Activated CD8-positive, alpha-beta memory T cell treated with anti-CD3 and anti-CD28 coated beads, Interleukin-2, amount 10 ng/mL, durations not matched to agents 7 days and 5 days (primary cell): ENCODE results near the gene POP4. TPM values are rescaled to one million over a fixed set of nuclear protein-coding genes. Genes with fewer than 3 reads are reported as not detected.

Experiments
- ATAC-seq: fragments of 150-1000 bp; cut with Tn5 transposase; one replicate; pipeline ENCODE4 v1.10.0; 2021; ENCODE audit warnings: moderate library complexity
- CTCF ChIA-PET: fragments of 350-600 bp; sonication (Branson Sonifier 250); formaldehyde crosslinking; loops from one replicate; lab custom pipeline; 2021; ENCODE audit warnings: antibody characterized with exemption; lab: Charles Lee
- DNase-seq: peaks from one replicate; pipeline ENCODE4 v3.0.0-alpha.2; 2020
- H3K27ac Mint-ChIP-seq: one replicate; pipeline ENCODE4 v1.8.0; 2021; ENCODE audit warnings: mild to moderate bottlenecking, mixed read lengths
- H3K27me3 Mint-ChIP-seq: one replicate; pipeline ENCODE4 v1.8.0; 2021; ENCODE audit warnings: mixed read lengths
- H3K36me3 Mint-ChIP-seq: one replicate; pipeline ENCODE4 v1.8.0; 2021; ENCODE audit warnings: mild to moderate bottlenecking, mixed read lengths
- H3K4me1 Mint-ChIP-seq: one replicate; pipeline ENCODE4 v1.8.0; 2021; ENCODE audit warnings: mixed read lengths
- H3K4me3 Mint-ChIP-seq: one replicate; pipeline ENCODE4 v1.8.0; 2021; ENCODE audit warnings: mild to moderate bottlenecking, moderate library complexity, mixed read lengths
- H3K9me3 Mint-ChIP-seq: one replicate; pipeline ENCODE4 v1.8.0; 2022; ENCODE audit warnings: low read depth, mixed read lengths
- total RNA-seq, 2 experiments: library from RNA; stranded (reverse); gene quantifications; one replicate each; pipeline ENCODE4 v1.2.3, GENCODE V29; 2021

POP4 gene
- total RNA-seq, 2 experiments from 2014 or later, result 96.6 to 106 TPM

GRCh38 chr19:29634002-29634401 is 27.9 kb downstream of the POP4 start:
- no peaks in the 10 kb centered on the region for H3K4me1 Mint-ChIP-seq
- DNase-seq (no peak), ATAC-seq (no peak)
- H3K27me3 Mint-ChIP-seq, result peaks cover 5% of the 10 kb centered on the region
- H3K36me3 Mint-ChIP-seq, result no peaks in the 10 kb centered on the region
- H3K4me3 Mint-ChIP-seq, result no peak overlapping the region
- H3K9me3 Mint-ChIP-seq, result no peaks in the 10 kb centered on the region
- CTCF ChIA-PET, result interaction anchor here (0.9 to 3.0 kb wide), 5 partner anchors 10 to 60 kb away, joined by 3 to 10 read pairs (median 4); partner anchors contain the start of gene PLEKHF1
- no peak overlapping the region for H3K27ac Mint-ChIP-seq

GRCh38 chr19:29634423-29635130 is 28.5 kb downstream of the POP4 start:
- Mint-ChIP-seq H3K4me3 (no peak overlapping the region), H3K4me1 (no peaks in the 10 kb centered on the region), H3K27me3 (peaks cover 6% of the 10 kb centered on the region), H3K9me3 (no peaks in the 10 kb centered on the region), H3K36me3 (no peaks in the 10 kb centered on the region), H3K27ac (no peak overlapping the region)
- CTCF ChIA-PET, result interaction anchor here (1.3 to 3.0 kb wide), 4 partner anchors 10 to 60 kb away, joined by 3 to 10 read pairs (median 4); no protein-coding TSS in a partner anchor
- ATAC-seq, result no peak
- DNase-seq, result no peak

GRCh38 chr19:29635963-29636362 is 29.9 kb downstream of the POP4 start:
- H3K27ac Mint-ChIP-seq, result no peak overlapping the region
- H3K27me3 Mint-ChIP-seq, result peaks cover 7% of the 10 kb centered on the region
- CTCF ChIA-PET, result interaction anchor here (1.7 to 3.0 kb wide), 2 partner anchors 12 to 31 kb away, joined by 4 to 10 read pairs; no protein-coding TSS in a partner anchor
- no peaks in the 10 kb centered on the region for H3K4me1 Mint-ChIP-seq
- no peak overlapping the region for H3K4me3 Mint-ChIP-seq
- H3K9me3 Mint-ChIP-seq, result no peaks in the 10 kb centered on the region
- DNase-seq (no peak), ATAC-seq (no peak)
- H3K36me3 Mint-ChIP-seq, result no peaks in the 10 kb centered on the region

- Mint-ChIP-seq H3K4me3 (no peak overlapping the region), H3K9me3 (no peaks in the 10 kb centered on the region), H3K4me1 (no peaks in the 10 kb centered on the region), H3K27me3 (peaks cover 11% of the 10 kb centered on the region), H3K27ac (no peak overlapping the region), H3K36me3 (no peaks in the 10 kb centered on the region)
- no peak for DNase-seq
- CTCF ChIA-PET, result interaction anchor here (0.9 to 3.0 kb wide), 2 partner anchors 12 to 54 kb away, joined by 3 to 10 read pairs; no protein-coding TSS in a partner anchor
- no peak for ATAC-seq
Observed at GRCh38 chr19:29636553-29637360, 30.7 kb downstream of the POP4 start.

GRCh38 chr19:29639086-29639485 is 33.0 kb downstream of the POP4 start:
- Mint-ChIP-seq H3K4me3 (no peak overlapping the region), H3K36me3 (no peaks in the 10 kb centered on the region), H3K27ac (no peak overlapping the region), H3K4me1 (no peaks in the 10 kb centered on the region), H3K9me3 (no peaks in the 10 kb centered on the region), H3K27me3 (peaks cover 22% of the 10 kb centered on the region)
- ATAC-seq (no peak), DNase-seq (no peak)
- CTCF ChIA-PET, result interaction anchor here (2.4 kb wide), 1 partner anchor 15 kb away, joined by 7 read pairs; no protein-coding TSS in a partner anchor

- peaks cover 1% of the 10 kb centered on the region for H3K4me1 Mint-ChIP-seq
- H3K9me3 Mint-ChIP-seq, result no peaks in the 10 kb centered on the region
- no peak overlapping the region for H3K27ac Mint-ChIP-seq
- peaks cover 22% of the 10 kb centered on the region for H3K27me3 Mint-ChIP-seq
- ATAC-seq, result no peak
- CTCF ChIA-PET, result no interaction called here
- no peak for DNase-seq
- H3K4me3 Mint-ChIP-seq, result no peak overlapping the region
- no peaks in the 10 kb centered on the region for H3K36me3 Mint-ChIP-seq
Observed at GRCh38 chr19:29640231-29640630, 34.1 kb downstream of the POP4 start.

- no peak overlapping the region for H3K27ac Mint-ChIP-seq
- no peak overlapping the region for H3K4me3 Mint-ChIP-seq
- CTCF ChIA-PET, result interaction anchor here (1.5 kb wide), 1 partner anchor 24 kb away, joined by 6 read pairs; the partner anchor contains the start of gene PLEKHF1
- H3K36me3 Mint-ChIP-seq, result no peaks in the 10 kb centered on the region
- peaks cover 22% of the 10 kb centered on the region for H3K27me3 Mint-ChIP-seq
- peaks cover 13% of the 10 kb centered on the region for H3K4me1 Mint-ChIP-seq
- ATAC-seq (no peak), DNase-seq (no peak)
- no peaks in the 10 kb centered on the region for H3K9me3 Mint-ChIP-seq
Observed at GRCh38 chr19:29641597-29641996, 35.5 kb downstream of the POP4 start.

- H3K4me1 Mint-ChIP-seq, result peaks cover 13% of the 10 kb centered on the region
- H3K36me3 Mint-ChIP-seq, result no peaks in the 10 kb centered on the region
- peaks cover 22% of the 10 kb centered on the region for H3K27me3 Mint-ChIP-seq
- no peak overlapping the region for H3K27ac Mint-ChIP-seq
- DNase-seq (no peak), ATAC-seq (no peak)
- no peaks in the 10 kb centered on the region for H3K9me3 Mint-ChIP-seq
- CTCF ChIA-PET, result interaction anchor here (0.8 to 1.1 kb wide), 2 partner anchors 32 to 51 kb away, joined by 3 read pairs; no protein-coding TSS in a partner anchor
- no peak overlapping the region for H3K4me3 Mint-ChIP-seq
Observed at GRCh38 chr19:29643361-29643935, 37.4 kb downstream of the POP4 start.

GRCh38 chr19:29644210-29644609 is 38.1 kb downstream of the POP4 start:
- H3K9me3 Mint-ChIP-seq, result no peaks in the 10 kb centered on the region

GRCh38 chr19:29645491-29645867 is 39.4 kb downstream of the POP4 start:
- DNase-seq, result no peak
- no peaks in the 10 kb centered on the region for H3K9me3 Mint-ChIP-seq
- no peaks in the 10 kb centered on the region for H3K36me3 Mint-ChIP-seq
- no peak overlapping the region for H3K4me3 Mint-ChIP-seq
- peaks cover 22% of the 10 kb centered on the region for H3K27me3 Mint-ChIP-seq
- peak overlapping the region; percentile 56 for H3K27ac Mint-ChIP-seq
- no peak for ATAC-seq
- CTCF ChIA-PET, result interaction anchor here (2.4 kb wide), 1 partner anchor 35 kb away, joined by 11 read pairs; no protein-coding TSS in a partner anchor
- H3K4me1 Mint-ChIP-seq, result peaks cover 13% of the 10 kb centered on the region

More at GRCh38 chr19:29644210-29644609, 38.1 kb downstream of the POP4 start:
- no peak for DNase-seq
- CTCF ChIA-PET, result interaction anchor here (0.7 kb wide), 1 partner anchor 263 kb away, joined by 3 read pairs; no protein-coding TSS in a partner anchor
- Mint-ChIP-seq H3K4me3 (no peak overlapping the region), H3K27me3 (peaks cover 20% of the 10 kb centered on the region), H3K27ac (no peak overlapping the region), H3K36me3 (no peaks in the 10 kb centered on the region), H3K4me1 (peaks cover 13% of the 10 kb centered on the region)
- ATAC-seq, result no peak

GRCh38 chr19:29645911-29646310 is 39.8 kb downstream of the POP4 start:
- no peaks in the 10 kb centered on the region for H3K36me3 Mint-ChIP-seq
- H3K4me3 Mint-ChIP-seq, result peak overlapping the region; percentile 6
- ATAC-seq, result peak; percentile 47
- H3K4me1 Mint-ChIP-seq, result peaks cover 13% of the 10 kb centered on the region
- H3K27ac Mint-ChIP-seq, result peak overlapping the region; percentile 56
- CTCF ChIA-PET, result interaction anchor here (2.4 to 2.5 kb wide), 2 partner anchors 19 to 36 kb away, joined by 8 to 11 read pairs; partner anchors contain the start of gene PLEKHF1
- no peaks in the 10 kb centered on the region for H3K9me3 Mint-ChIP-seq
- no peak for DNase-seq
- peaks cover 24% of the 10 kb centered on the region for H3K27me3 Mint-ChIP-seq

- Mint-ChIP-seq H3K27me3 (peaks cover 25% of the 10 kb centered on the region), H3K27ac (no peak overlapping the region), H3K9me3 (no peaks in the 10 kb centered on the region), H3K4me3 (no peak overlapping the region), H3K36me3 (peaks cover 1% of the 10 kb centered on the region), H3K4me1 (peaks cover 15% of the 10 kb centered on the region)
- DNase-seq, result no peak
- ATAC-seq, result no peak
- CTCF ChIA-PET, result interaction anchor here (1.5 to 2.4 kb wide), 2 partner anchors 29 to 65 kb away, joined by 3 to 9 read pairs; partner anchors contain the start of gene C19orf12
Observed at GRCh38 chr19:29650772-29651387, 44.8 kb downstream of the POP4 start.
